ENCODE results near the gene TMEM86B.

DNA sequence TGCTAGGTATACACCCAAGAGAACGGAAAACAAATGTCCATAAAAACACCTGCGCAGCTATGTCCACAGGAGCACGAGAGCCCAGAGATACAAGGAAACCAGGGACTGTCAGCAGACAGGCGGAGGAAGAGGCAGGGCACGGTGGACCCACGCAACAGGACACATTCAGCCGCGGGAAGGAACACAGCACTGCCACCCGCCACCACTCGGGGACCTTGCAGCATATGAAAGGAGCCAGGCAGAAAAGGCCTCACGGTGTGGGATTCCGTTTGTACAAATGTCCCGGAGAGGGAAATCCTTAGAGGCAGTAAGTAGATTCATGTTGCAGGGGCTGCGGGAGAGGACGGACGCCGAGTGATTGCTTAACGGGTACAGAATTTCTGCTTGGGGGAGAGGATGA, 43.6 kb upstream of the TMEM86B start:
- no peak for TF ChIP-seq EZH2 (IDR thresholded peaks at IDR 0.05; ENCODE audit: low read length)
- no peak for TF ChIP-seq CTCF (optimal IDR thresholded peaks at IDR 0.05 in 1 of 3, IDR thresholded peaks at IDR 0.05 in 1 of 3, conservative IDR thresholded peaks at IDR 0.05 in 1 of 3; ENCODE audit: extremely low read depth in 1 of 3, insufficient read depth in 2 of 3, low read length in 3 of 3)
